Stimulated activated CD8-positive, alpha-beta memory T cell treated with anti-CD3 and anti-CD28 coated beads, Interleukin-12 subunit alpha, Interleukin-12 subunit beta, amount 100 ng/mL, for 1 hour (primary cell): ENCODE results near the gene PRKAG2.
"Not testable (repeated sequence)": the region's sequence is repeated elsewhere in the genome, so short reads cannot be mapped to it uniquely, and the experiment has no call there.

ENCODE experiments used
- DNase-seq: peaks from one replicate; pipeline ENCODE4 v3.0.0-alpha.2; 2020; ENCODE audit warnings: low read depth

PRKAG2 gene

GRCh38 chr7:151764056-151764920 is 112.6 kb downstream of the PRKAG2 start:
- no peak for DNase-seq

- DNase-seq = no peak
These were observed 113.4 kb downstream of the PRKAG2 start for GRCh38 chr7:151763420-151763984.

GRCh38 chr7:151762583-151763245 is 114.2 kb downstream of the PRKAG2 start:
- no peak for DNase-seq

- no peak for DNase-seq
These were observed 115.0 kb downstream of the PRKAG2 start for GRCh38 chr7:151761957-151762356.

GRCh38 chr7:151761231-151761630 is 115.7 kb downstream of the PRKAG2 start:
- DNase-seq = no peak

GRCh38 chr7:151759591-151760042 is 117.3 kb downstream of the PRKAG2 start:
- no peak for DNase-seq

GRCh38 chr7:151758622-151759540 is 118.0 kb downstream of the PRKAG2 start:
- DNase-seq = no peak

GRCh38 chr7:151757274-151757673 is 119.6 kb downstream of the PRKAG2 start:
- DNase-seq = no peak

- no peak for DNase-seq
These were observed 120.0 kb downstream of the PRKAG2 start for GRCh38 chr7:151756866-151757265.

GRCh38 chr7:151756076-151756731 is 120.7 kb downstream of the PRKAG2 start:
- peak; percentile 37 for DNase-seq

- no peak for DNase-seq
These were observed 121.6 kb downstream of the PRKAG2 start for GRCh38 chr7:151755131-151755801.

- DNase-seq = no peak
These were observed 122.2 kb downstream of the PRKAG2 start for GRCh38 chr7:151754688-151755130.

- no peak for DNase-seq
These were observed 122.7 kb downstream of the PRKAG2 start for GRCh38 chr7:151754142-151754590.

GRCh38 chr7:151752816-151753595 is 123.9 kb downstream of the PRKAG2 start:
- DNase-seq = no peak

- no peak for DNase-seq
These were observed 124.9 kb downstream of the PRKAG2 start for GRCh38 chr7:151752037-151752436.

- DNase-seq = no peak
These were observed 128.2 kb downstream of the PRKAG2 start for GRCh38 chr7:151748733-151749132.

- DNase-seq = not testable (repeated sequence)
These were observed 128.9 kb downstream of the PRKAG2 start for GRCh38 chr7:151748021-151748420.

- no peak for DNase-seq
These were observed 131.2 kb downstream of the PRKAG2 start for GRCh38 chr7:151745706-151746105.
